Right lobe of liver (tissue), 4 donors: ENCODE results near the gene TSHZ3.

Experiments
- CTCF ChIP-seq, 4 donors: fragments of 200-600 bp in 3 of 4; fragments of 450-650 bp in 1 of 4; IDR thresholded peaks; one replicate each; pipeline versions ENCODE4 v1.5.1 to v1.8.0; 2016 to 2022; ENCODE audit warnings: antibody characterized with exemption in 4 of 4, mild to moderate bottlenecking in 2 of 4
- POLR2A ChIP-seq: fragments of 450-650 bp; IDR thresholded peaks from one replicate; pipeline ENCODE4 v1.6.1; 2017; ENCODE audit warnings: antibody characterized with exemption, mild to moderate bottlenecking
- donor health status: DM: no; HTN: no; CAD: no.
- donor health status: DM: no; HTN: no; CAD: no.
- donor health status: DM: no; HTN: yes; CAD: no.

- TF ChIP-seq POLR2A, result no peak
- no peak for TF ChIP-seq CTCF (IDR thresholded peaks at IDR 0.05)
These were observed 23.1 kb upstream of the TSHZ3 start for GRCh38 chr19:31372246-31372781.
